Measurements from ENCODE around the gene AHCY.
A peak's percentile ranks its signal among the peaks of the same experiment; 100 is the strongest.
"Not testable (repeated sequence)": the region's sequence is repeated elsewhere in the genome, so short reads cannot be mapped to it uniquely, and the experiment has no call there.

AHCY gene

GRCh38 chr20:34251619-34252018 is 51.5 kb downstream of the AHCY start:
- no peak for DNase-seq (ENCODE audit: low read depth)
- no peak for TF ChIP-seq CTCF (IDR thresholded peaks at IDR 0.05; ENCODE audit: insufficient read depth, low read depth, low read length, missing control alignments)
- H3K4me3 ChIP-seq (ENCODE audit: low read depth, low read length), result no peak overlapping the region

- DNase-seq (ENCODE audit: low read depth), result no peak
- no peak for TF ChIP-seq CTCF (IDR thresholded peaks at IDR 0.05; ENCODE audit: insufficient read depth, low read depth, low read length, missing control alignments)
- H3K4me3 ChIP-seq (ENCODE audit: low read depth, low read length), result no peak overlapping the region
Measured at GRCh38 chr20:34250005-34250404, 53.1 kb downstream of the AHCY start.

DNA sequence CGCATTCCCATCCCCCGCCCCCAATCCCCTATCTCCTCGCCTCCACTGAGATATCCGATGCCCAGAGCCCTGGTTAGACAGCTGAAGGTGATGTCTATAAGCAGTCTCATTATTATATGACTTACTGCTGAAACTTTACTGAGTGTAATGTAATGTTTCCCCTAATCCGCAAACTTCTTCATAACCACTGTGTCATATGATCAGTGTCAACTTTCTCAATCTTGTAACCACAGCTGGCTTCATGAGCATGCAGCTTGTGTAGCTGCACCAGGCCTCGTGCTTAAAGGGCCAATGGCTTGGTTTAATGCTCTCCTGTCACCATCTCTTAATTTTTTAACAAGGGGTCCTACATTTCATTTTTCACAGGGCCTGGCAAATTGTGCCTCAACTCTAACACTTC is 53.9 kb downstream of the AHCY start:
- no peak overlapping the region for H3K4me3 ChIP-seq (ENCODE audit: low read depth, low read length)
- DNase-seq (ENCODE audit: low read depth), result peak; percentile 45
- no peak for TF ChIP-seq CTCF (IDR thresholded peaks at IDR 0.05; ENCODE audit: insufficient read depth, low read depth, low read length, missing control alignments)

GRCh38 chr20:34246126-34246626 is 57.0 kb downstream of the AHCY start:
- no peak overlapping the region for H3K4me3 ChIP-seq (ENCODE audit: low read depth, low read length)
- DNase-seq (ENCODE audit: low read depth), result no peak
- no peak for TF ChIP-seq CTCF (IDR thresholded peaks at IDR 0.05; ENCODE audit: insufficient read depth, low read depth, low read length, missing control alignments)

GRCh38 chr20:34243377-34243776 is 59.8 kb downstream of the AHCY start:
- H3K4me3 ChIP-seq (ENCODE audit: low read depth, low read length), result no peak overlapping the region
- no peak for TF ChIP-seq CTCF (IDR thresholded peaks at IDR 0.05; ENCODE audit: insufficient read depth, low read depth, low read length, missing control alignments)
- DNase-seq (ENCODE audit: low read depth), result no peak

DNA sequence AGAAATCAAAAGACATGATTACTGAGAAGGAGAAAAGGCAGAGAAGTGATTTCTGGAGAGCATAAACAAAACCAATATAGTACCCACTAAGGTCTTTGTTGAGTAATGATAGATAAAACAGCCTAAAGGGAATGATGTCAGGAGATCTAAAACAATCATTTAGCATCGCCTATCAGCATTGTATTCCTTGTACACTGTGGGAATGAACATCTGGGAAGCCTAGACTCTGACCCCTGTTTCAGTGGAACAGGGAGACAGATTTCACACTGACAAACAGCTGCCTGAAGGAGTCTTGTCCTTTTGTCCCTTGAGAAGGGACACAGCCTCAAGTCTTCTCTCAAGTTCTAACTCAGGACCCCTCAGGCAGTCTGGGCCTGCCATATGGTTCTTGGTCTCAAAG is 60.3 kb downstream of the AHCY start:
- H3K4me3 ChIP-seq (ENCODE audit: low read depth, low read length), result no peak overlapping the region
- no peak for TF ChIP-seq CTCF (IDR thresholded peaks at IDR 0.05; ENCODE audit: insufficient read depth, low read depth, low read length, missing control alignments)
- no peak for DNase-seq (ENCODE audit: low read depth)

- not testable (repeated sequence) for H3K4me3 ChIP-seq (ENCODE audit: low read depth, low read length)
Measured at GRCh38 chr20:34242015-34242414, 61.1 kb downstream of the AHCY start.

More at GRCh38 chr20:34242015-34242414, 61.1 kb downstream of the AHCY start:
- DNase-seq (ENCODE audit: low read depth), result not testable (repeated sequence)

All from GM12865 (cell line).